Measurements from ENCODE around the gene MT1F.

DNA sequence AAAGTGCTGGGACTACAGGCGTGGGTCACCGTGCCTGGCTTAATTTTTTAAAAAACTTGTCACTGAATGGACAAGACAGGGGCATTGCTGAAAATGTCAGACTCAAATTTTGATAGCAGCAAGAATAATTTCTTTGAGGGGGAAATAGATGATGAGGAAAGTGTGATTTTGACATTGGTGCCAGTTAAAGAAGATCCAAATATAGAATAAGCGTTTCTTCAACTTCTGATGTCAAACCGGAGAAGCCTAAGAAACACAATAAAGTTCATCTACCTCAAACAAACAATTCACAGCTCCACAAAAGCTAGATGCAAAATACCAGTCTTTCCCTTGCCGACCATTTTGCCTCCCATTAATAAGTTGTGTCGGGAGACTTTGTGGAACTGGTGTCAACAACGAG lies 29.0 kb downstream of the MT1F start:
- TF ChIP-seq SUZ12 (IDR thresholded peaks at IDR 0.05; ENCODE audit: extremely low read depth, insufficient read depth, insufficient read length) (no peak), ZNF274 (IDR thresholded peaks at IDR 0.05; ENCODE audit: low read depth, low read length) (no peak)

Data from NT2/D1 (cell line).